CD4-positive, CD25-positive, alpha-beta regulatory T cell (primary cell): ENCODE measurements around the gene SMIM24. TPM values are rescaled to one million over a fixed set of nuclear protein-coding genes. Genes with fewer than 3 reads are reported as not detected.
A peak's percentile ranks its signal among the peaks of the same experiment; 100 is the strongest.

ENCODE experiments used
- ATAC-seq, 2 donors: fragments of 150-1000 bp; cut with Tn5 transposase; one replicate each; pipeline ENCODE4 v1.10.0; 2021; ENCODE audit warnings: low read depth in 2 of 2, moderate number of reproducible peaks in 2 of 2, moderate library complexity in 1 of 2
- DNase-seq, 3 donors: peaks; one replicate each; pipeline versions ENCODE4 v3.0.0 to v3.0.0-alpha.2; 2012 to 2022; ENCODE audit warnings: mixed read lengths in 1 of 3
- H3K27ac ChIP-seq: one replicate; pipeline ENCODE4 v1.7.0; 2013; ENCODE audit warnings: mild to moderate bottlenecking, low read length; ENCODE audit not compliant: insufficient read depth, poor library complexity, severe bottlenecking
- H3K27me3 ChIP-seq: one replicate; pipeline ENCODE4 v1.7.0; 2013; ENCODE audit warnings: low read length; ENCODE audit not compliant: control insufficient read depth, insufficient read depth
- H3K36me3 ChIP-seq: one replicate; pipeline ENCODE4 v1.7.0; 2013; ENCODE audit warnings: mild to moderate bottlenecking, low read length, moderate library complexity; ENCODE audit not compliant: control insufficient read depth, insufficient read depth
- H3K4me1 ChIP-seq: 2 replicates; pipeline ENCODE4 v1.7.0; 2013; ENCODE audit warnings: mild to moderate bottlenecking, low read length; ENCODE audit not compliant: insufficient read depth, control insufficient read depth, poor library complexity, severe bottlenecking
- H3K4me3 ChIP-seq: one replicate; pipeline ENCODE4 v1.7.0; 2013; ENCODE audit warnings: low read depth, mild to moderate bottlenecking, low read length, moderate library complexity
- H3K9me3 ChIP-seq, 2 experiments: 1 replicate in 1 of 2; 2 replicates in 1 of 2; pipeline ENCODE4 v1.7.0; 2013; ENCODE audit warnings: low read length in 2 of 2, mild to moderate bottlenecking in 1 of 2, moderate library complexity in 1 of 2; ENCODE audit not compliant: control insufficient read depth in 2 of 2
- H3K27ac Mint-ChIP-seq, 3 donors: one replicate each; pipeline ENCODE4 v1.8.0; 2020 to 2022; ENCODE audit warnings: mild to moderate bottlenecking in 3 of 3, mixed read lengths in 3 of 3, moderate library complexity in 2 of 3
- H3K27me3 Mint-ChIP-seq: one replicate; pipeline ENCODE4 v1.8.0; 2022; ENCODE audit warnings: mild to moderate bottlenecking, mixed read lengths
- H3K36me3 Mint-ChIP-seq: one replicate; pipeline ENCODE4 v1.8.0; 2020; ENCODE audit warnings: mixed read lengths
- H3K4me1 Mint-ChIP-seq, 4 donors: one replicate each; pipeline ENCODE4 v1.8.0; 2020 to 2022; ENCODE audit warnings: mixed read lengths in 4 of 4, mild to moderate bottlenecking in 1 of 4
- H3K4me3 Mint-ChIP-seq, 4 donors: one replicate each; pipeline ENCODE4 v1.8.0; 2020 to 2022; ENCODE audit warnings: mild to moderate bottlenecking in 4 of 4, mixed read lengths in 4 of 4, moderate library complexity in 3 of 4
- H3K9me3 Mint-ChIP-seq, 7 donors: one replicate each; pipeline ENCODE4 v1.8.0; 2020 to 2022; ENCODE audit warnings: mixed read lengths in 7 of 7, mild to moderate bottlenecking in 3 of 7, moderate library complexity in 2 of 7
- polyA plus RNA-seq, 4 donors: library from polyadenylated mRNA; unstranded; fragments of 300-500 nt; fragmentation: Illumina TruSeq; gene quantifications; one replicate each; pipeline ENCODE4 v1.2.3, GENCODE V29; 2021
- total RNA-seq: library from RNA; stranded (reverse); gene quantifications from one replicate; pipeline ENCODE4 v1.2.3, GENCODE V29; 2022

SMIM24 gene
- total and polyA plus RNA-seq, 5 donors from 2014 or later, result 1.4 TPM; not detected in 4

DNA sequence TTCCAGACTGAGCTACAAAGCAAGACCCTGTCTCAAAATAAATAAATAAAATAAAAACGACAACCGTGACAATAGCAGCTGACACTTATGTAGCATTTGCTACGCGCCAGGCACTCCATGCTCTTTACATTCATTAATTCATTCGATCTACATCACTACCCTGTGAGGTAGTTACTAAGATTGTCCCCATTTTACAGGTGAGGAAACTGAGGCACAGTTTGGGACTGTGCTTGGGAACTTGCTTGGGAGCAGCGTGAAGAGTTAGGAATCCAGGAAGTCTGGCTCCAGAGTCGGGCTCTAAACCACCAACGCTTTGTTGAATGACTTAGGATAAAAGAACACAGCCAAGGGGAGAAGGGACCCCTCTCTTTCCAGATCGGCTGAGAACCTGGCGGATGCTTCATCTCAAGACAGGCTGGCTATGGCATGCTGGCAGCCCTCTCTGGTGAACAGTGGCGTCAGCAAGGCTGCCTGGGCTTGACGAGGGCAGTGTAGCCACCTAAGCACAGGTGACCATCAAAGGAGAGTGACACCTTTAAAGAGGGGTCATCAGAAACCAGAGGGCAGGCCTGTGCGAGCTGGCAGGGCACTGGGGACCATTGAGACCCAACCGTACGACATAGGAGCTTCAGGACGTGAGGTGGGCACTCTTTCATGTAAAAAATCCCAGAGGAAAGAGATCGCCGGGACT, 19.6 kb upstream of the SMIM24 start:
- H3K9me3 Mint-ChIP-seq, result no peaks in the 10 kb centered on the region
- ATAC-seq, result no peak
- Histone ChIP-seq H3K27ac (peak overlapping the region; percentile 85), H3K4me1 (peaks cover 14% of the 10 kb centered on the region), H3K4me3 (peak overlapping the region; percentile 86), H3K36me3 (peaks cover 11% of the 10 kb centered on the region), H3K9me3 (no peaks in the 10 kb centered on the region), H3K27me3 (no peaks in the 10 kb centered on the region)
- H3K27me3 Mint-ChIP-seq, result peaks cover 4% of the 10 kb centered on the region
- peak in 1 of 3 donors; percentile 7 for DNase-seq
- peaks cover 7 to 35% (median 21%) of the 10 kb centered on the region in 4 donors for H3K4me1 Mint-ChIP-seq
- peaks cover 14% of the 10 kb centered on the region for H3K36me3 Mint-ChIP-seq
- H3K27ac Mint-ChIP-seq, result peak overlapping the region in 2 of 3 donors; percentile 98
- H3K4me3 Mint-ChIP-seq, result peak overlapping the region; percentile 88 to 96 (median 94)

GRCh38 chr19:3497757-3498520, 17.6 kb upstream of the SMIM24 start:
- Histone ChIP-seq H3K9me3 (no peaks in the 10 kb centered on the region), H3K27me3 (no peaks in the 10 kb centered on the region), H3K4me3 (no peak overlapping the region), H3K36me3 (peaks cover 11% of the 10 kb centered on the region), H3K27ac (no peak overlapping the region), H3K4me1 (peaks cover 22% of the 10 kb centered on the region)
- Mint-ChIP-seq H3K27me3 (peaks cover 4% of the 10 kb centered on the region), H3K27ac (no peak overlapping the region), H3K36me3 (peaks cover 14% of the 10 kb centered on the region), H3K9me3 (no peaks in the 10 kb centered on the region), H3K4me1 (peaks cover 7 to 33% (median 19%) of the 10 kb centered on the region in 4 donors), H3K4me3 (peak overlapping the region in 2 of 4 donors; percentile 29 to 88)
- ATAC-seq, result no peak
- no peak for DNase-seq

GRCh38 chr19:3496392-3497273, 16.3 kb upstream of the SMIM24 start:
- peaks cover 22% of the 10 kb centered on the region for H3K4me1 ChIP-seq
- H3K27ac Mint-ChIP-seq, result peak overlapping the region in 1 of 3 donors; percentile 9
- H3K27me3 Mint-ChIP-seq, result peaks cover 4% of the 10 kb centered on the region
- H3K9me3 Mint-ChIP-seq, result no peaks in the 10 kb centered on the region
- H3K4me1 Mint-ChIP-seq, result peaks cover 7 to 33% (median 19%) of the 10 kb centered on the region in 4 donors
- no peak overlapping the region for H3K27ac ChIP-seq
- no peak overlapping the region for H3K4me3 ChIP-seq
- peaks cover 18% of the 10 kb centered on the region for H3K36me3 Mint-ChIP-seq
- ATAC-seq (no peak), DNase-seq (no peak)
- peak overlapping the region in 1 of 4 donors; percentile 88 for H3K4me3 Mint-ChIP-seq
- H3K36me3 ChIP-seq, result peaks cover 13% of the 10 kb centered on the region
- no peaks in the 10 kb centered on the region for H3K27me3 ChIP-seq
- H3K9me3 ChIP-seq, result no peaks in the 10 kb centered on the region

DNA sequence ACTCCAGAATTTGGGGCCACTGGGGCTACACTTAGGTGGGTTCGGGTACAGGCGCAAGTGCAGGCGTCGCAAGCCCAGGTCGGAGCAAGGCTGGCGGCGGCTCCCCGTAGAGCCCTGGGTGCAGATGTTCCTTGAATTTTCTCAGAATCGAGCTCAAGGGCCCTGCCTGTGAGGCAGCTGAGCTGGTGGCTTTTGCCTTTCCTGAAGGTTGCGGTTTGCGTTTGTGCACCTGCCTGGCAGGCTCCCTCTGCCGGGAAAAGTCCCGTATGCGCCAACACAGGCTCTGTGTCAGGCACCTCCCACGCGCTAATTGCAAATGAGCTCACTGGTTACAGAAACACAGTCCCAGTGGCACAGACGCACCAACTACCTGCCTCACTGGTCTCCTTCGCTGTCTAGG, 14.2 kb upstream of the SMIM24 start:
- H3K4me3 Mint-ChIP-seq, result peak overlapping the region in 2 of 4 donors; percentile 29 to 81

DNA sequence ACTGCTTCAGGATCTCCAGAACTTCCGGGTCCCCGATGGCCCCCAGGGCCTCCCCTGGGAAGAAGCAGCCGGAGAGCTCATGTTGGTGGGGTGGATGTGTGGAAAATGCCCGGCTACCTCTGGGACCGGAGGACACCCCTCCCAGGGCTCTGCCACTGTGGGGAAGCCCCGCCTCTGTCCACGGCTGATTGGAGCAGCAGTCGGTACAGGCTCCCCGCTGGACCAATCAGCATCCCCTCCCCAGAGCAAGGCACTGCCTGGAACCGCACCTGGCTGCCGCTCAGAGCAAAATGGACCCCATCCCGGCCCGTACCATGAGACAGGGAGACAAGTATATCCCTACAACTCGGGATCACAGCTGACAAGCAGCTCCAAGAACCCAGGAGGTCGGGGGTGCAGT, 13.7 kb upstream of the SMIM24 start:
- H3K27me3 Mint-ChIP-seq, result no peaks in the 10 kb centered on the region
- Histone ChIP-seq H3K9me3 (no peaks in the 10 kb centered on the region), H3K36me3 (peaks cover 13% of the 10 kb centered on the region), H3K4me1 (peaks cover 9% of the 10 kb centered on the region), H3K27ac (no peak overlapping the region), H3K27me3 (no peaks in the 10 kb centered on the region), H3K4me3 (no peak overlapping the region)
- peaks cover 18% of the 10 kb centered on the region for H3K36me3 Mint-ChIP-seq
- peak overlapping the region in 2 of 4 donors; percentile 15 to 29 for H3K4me3 Mint-ChIP-seq
- no peak overlapping the region for H3K27ac Mint-ChIP-seq
- ATAC-seq (peak in 1 of 2 donors; percentile 62), DNase-seq (peak in 1 of 3 donors; percentile 61)
- H3K9me3 Mint-ChIP-seq, result no peaks in the 10 kb centered on the region
- peaks cover 0 to 17% (median 6%) of the 10 kb centered on the region in 4 donors for H3K4me1 Mint-ChIP-seq

More for the DNA sequence above, 14.2 kb upstream of the SMIM24 start:
- ATAC-seq, result peak in 1 of 2 donors; percentile 30
- Histone ChIP-seq H3K4me1 (peaks cover 9% of the 10 kb centered on the region), H3K36me3 (peaks cover 13% of the 10 kb centered on the region), H3K4me3 (no peak overlapping the region), H3K27me3 (no peaks in the 10 kb centered on the region), H3K27ac (no peak overlapping the region), H3K9me3 (no peaks in the 10 kb centered on the region)
- Mint-ChIP-seq H3K9me3 (no peaks in the 10 kb centered on the region), H3K27ac (peak overlapping the region in 1 of 3 donors; percentile 71), H3K4me1 (peaks cover 0 to 21% (median 10%) of the 10 kb centered on the region in 4 donors), H3K27me3 (no peaks in the 10 kb centered on the region), H3K36me3 (peaks cover 18% of the 10 kb centered on the region)
- peak in 1 of 3 donors; percentile 63 for DNase-seq

DNA sequence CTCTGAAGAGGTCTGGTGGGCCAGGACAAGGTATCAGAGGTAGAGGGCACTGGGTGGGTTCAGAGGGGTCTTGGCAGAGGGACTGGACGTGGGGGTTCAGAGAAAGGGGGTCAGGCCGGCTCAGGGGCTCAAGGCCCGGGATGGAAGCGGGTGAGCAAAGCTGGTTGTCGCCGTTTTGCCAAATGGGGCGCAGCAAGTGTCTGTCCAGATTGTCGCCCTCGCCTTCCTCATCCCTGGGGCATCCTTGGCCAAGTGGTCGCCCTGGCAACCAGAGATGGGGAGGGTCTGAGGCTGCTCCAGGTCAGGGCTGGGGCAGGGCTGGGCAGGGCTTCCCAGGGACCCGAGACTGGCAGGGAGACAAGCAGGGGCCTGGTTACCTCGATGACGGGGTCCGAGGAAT, 13.3 kb upstream of the SMIM24 start:
- no peak for DNase-seq
- Histone ChIP-seq H3K4me3 (no peak overlapping the region), H3K9me3 (no peaks in the 10 kb centered on the region), H3K4me1 (peaks cover 9% of the 10 kb centered on the region), H3K27me3 (no peaks in the 10 kb centered on the region), H3K27ac (no peak overlapping the region), H3K36me3 (peaks cover 13% of the 10 kb centered on the region)
- ATAC-seq, result no peak
- peaks cover 18% of the 10 kb centered on the region for H3K36me3 Mint-ChIP-seq
- H3K4me1 Mint-ChIP-seq, result peaks cover 0 to 14% (median 4%) of the 10 kb centered on the region in 4 donors
- peak overlapping the region in 1 of 4 donors; percentile 43 for H3K4me3 Mint-ChIP-seq
- H3K9me3 Mint-ChIP-seq, result no peaks in the 10 kb centered on the region
- no peak overlapping the region for H3K27ac Mint-ChIP-seq
- no peaks in the 10 kb centered on the region for H3K27me3 Mint-ChIP-seq

GRCh38 chr19:3492919-3493318, 12.6 kb upstream of the SMIM24 start:
- DNase-seq (no peak), ATAC-seq (no peak)
- Histone ChIP-seq H3K36me3 (peaks cover 13% of the 10 kb centered on the region), H3K27me3 (no peaks in the 10 kb centered on the region), H3K4me3 (no peak overlapping the region), H3K9me3 (no peaks in the 10 kb centered on the region), H3K27ac (no peak overlapping the region), H3K4me1 (peaks cover 9% of the 10 kb centered on the region)
- Mint-ChIP-seq H3K27ac (no peak overlapping the region), H3K9me3 (no peaks in the 10 kb centered on the region), H3K4me3 (no peak overlapping the region), H3K27me3 (no peaks in the 10 kb centered on the region), H3K36me3 (peaks cover 20% of the 10 kb centered on the region), H3K4me1 (peaks cover 0 to 12% (median 2%) of the 10 kb centered on the region in 4 donors)
